Prostate gland (tissue), 2 donors: ENCODE measurements around the gene AXDND1.

Experiments
- CTCF ChIP-seq, 4 experiments: fragments of 200-600 bp in 2 of 4; fragments of 450-650 bp in 2 of 4; sonication (generic) in 2 of 4; IDR thresholded peaks; 1 replicate in 3 of 4; 2 replicates in 1 of 4; pipeline ENCODE4 v1.5.1; 2016 to 2019; ENCODE audit warnings: antibody characterized with exemption in 4 of 4, mild to moderate bottlenecking in 2 of 4, moderate library complexity in 2 of 4
- POLR2A ChIP-seq: fragments of 450-650 bp; IDR thresholded peaks from one replicate; pipeline ENCODE4 v1.6.1; 2016; ENCODE audit warnings: antibody characterized with exemption, mild to moderate bottlenecking
- POLR2AphosphoS5 ChIP-seq: sonication (generic); formaldehyde crosslinking; IDR thresholded peaks from one replicate; pipeline ENCODE4 v1.6.1; 2017; ENCODE audit warnings: antibody characterized with exemption

- TF ChIP-seq CTCF (IDR thresholded peaks at IDR 0.05) (peak in 2 of 4 experiments; percentile 20 to 32), POLR2A (peak; percentile 40), POLR2AphosphoS5 (peak; percentile 58)
Measured at GRCh38 chr1:179365342-179366092, at the start of gene AXDND1.
